Dermis microvascular lymphatic vessel endothelial cell (primary cell): ENCODE measurements around the gene LYRM7. TPM values are rescaled to one million over a fixed set of nuclear protein-coding genes. Genes with fewer than 3 reads are reported as not detected.

Experiments
- total RNA-seq: library from RNA; depleted of rRNA; stranded (reverse); fragments of >200 nt; gene quantifications from 2 replicates; pipeline ENCODE4 v1.2.1, GENCODE V29; 2014

The LYRM7 gene
- total RNA-seq, 1 donor from 2014 or later: 3.6 TPM

Other genes with a start within 250 kb of the LYRM7 start
- gene HINT1, start 5.7 kb upstream of the LYRM7 start, total RNA-seq: 199 and 247 TPM in 2 replicates
- gene CDC42SE2, start 93.1 kb downstream of the LYRM7 start, total RNA-seq: 47.6 and 58.0 TPM in 2 replicates